HG03025 (cell line): ENCODE data around the gene CWF19L1.
"Not testable (repeated sequence)": the region's sequence is repeated elsewhere in the genome, so short reads cannot be mapped to it uniquely, and the experiment has no call there.

Experiments used
- ATAC-seq: cut with Tn5 transposase; IDR thresholded peaks from one replicate; pipeline ENCODE4 v1.9.1; 2021; ENCODE audit warnings: mild to moderate bottlenecking, moderate library complexity; ENCODE audit not compliant: unreplicated experiment, low FRiP score

CWF19L1 gene

DNA sequence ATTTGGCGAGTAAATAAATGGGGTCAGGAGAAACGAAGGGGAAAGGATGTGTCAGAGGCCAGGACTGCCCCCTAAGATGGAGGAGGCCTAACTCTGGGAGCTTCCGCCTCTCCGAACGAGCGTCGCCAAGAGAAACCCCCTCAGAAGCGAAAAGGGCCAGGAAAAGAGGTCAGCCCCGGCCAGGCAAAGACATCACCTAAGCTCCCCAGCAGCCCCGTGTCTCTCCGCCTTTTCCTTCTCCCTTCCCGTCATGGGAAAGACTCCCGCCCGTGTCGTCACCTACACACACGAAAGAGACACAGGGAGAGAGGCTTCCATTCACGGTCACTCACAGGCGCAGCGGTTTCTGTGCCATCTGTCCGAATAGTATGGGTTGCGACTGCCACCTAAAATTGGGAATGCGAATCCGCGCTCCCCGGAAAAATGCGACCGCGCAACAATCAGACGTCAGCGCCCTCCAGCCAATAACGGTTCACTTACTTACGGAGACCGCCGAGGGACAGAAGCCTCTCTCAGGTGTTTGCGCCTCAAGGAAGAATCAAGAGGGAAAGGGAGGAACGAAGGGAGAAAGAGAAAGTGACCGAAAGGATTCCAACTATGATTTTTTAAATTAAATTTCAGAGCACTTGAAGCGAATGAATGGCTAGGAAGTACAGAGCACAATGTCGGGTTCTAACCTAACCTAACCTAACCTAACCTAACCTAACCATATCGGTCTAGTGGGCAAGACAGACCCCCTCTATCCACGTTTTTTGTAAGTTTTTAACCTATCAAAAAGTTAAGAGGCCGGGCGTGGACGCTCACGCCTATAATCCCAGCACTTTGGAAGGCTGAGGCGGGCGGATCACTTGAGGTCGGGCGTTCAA, at the start of gene CWF19L1:
Gene CWF19L1, minus strand, starts transcription at position 400 of the 866 bp plus-strand sequence. Its CDS starts 45 bp downstream, at position 355.
- ATAC-seq = no peak

DNA sequence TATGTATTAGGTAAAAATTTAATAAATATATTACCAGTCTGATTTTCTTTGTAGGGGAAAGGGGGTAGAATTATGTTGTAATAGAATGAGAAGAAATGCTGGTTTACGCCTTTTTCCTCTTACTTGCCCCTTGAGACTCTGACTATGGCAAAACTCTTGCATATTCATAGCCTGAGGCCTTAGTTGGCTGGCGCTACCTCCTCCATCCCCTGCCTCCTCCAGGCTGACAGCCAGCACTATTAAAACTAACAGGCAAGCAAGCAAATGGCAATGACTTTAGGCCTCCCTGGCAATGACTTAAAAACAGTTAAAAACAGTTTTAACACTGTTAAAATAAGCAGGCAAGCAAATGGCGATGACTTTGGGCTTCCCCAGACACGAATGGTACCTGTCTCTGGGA, 48.2 kb upstream of the CWF19L1 start:
- ATAC-seq = no peak

DNA sequence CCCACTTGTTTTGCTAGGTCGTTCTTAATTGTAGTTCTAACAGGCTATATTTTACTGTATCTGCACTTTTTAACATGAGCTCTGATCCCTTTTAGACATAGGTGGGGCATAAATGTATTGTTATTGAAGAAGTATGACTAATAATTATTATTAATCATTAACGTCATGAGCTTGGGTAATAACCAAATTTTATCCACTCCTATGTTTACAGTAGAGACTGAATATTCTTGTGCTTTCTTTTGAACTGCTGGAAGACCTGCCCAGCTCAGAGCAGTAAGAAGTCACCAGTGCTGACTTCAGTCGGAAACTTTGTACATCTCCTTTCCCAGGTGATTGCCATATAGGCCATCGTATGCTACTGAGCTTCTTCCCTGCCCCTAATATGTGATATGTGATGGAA, 43.9 kb upstream of the CWF19L1 start:
- no peak for ATAC-seq

DNA sequence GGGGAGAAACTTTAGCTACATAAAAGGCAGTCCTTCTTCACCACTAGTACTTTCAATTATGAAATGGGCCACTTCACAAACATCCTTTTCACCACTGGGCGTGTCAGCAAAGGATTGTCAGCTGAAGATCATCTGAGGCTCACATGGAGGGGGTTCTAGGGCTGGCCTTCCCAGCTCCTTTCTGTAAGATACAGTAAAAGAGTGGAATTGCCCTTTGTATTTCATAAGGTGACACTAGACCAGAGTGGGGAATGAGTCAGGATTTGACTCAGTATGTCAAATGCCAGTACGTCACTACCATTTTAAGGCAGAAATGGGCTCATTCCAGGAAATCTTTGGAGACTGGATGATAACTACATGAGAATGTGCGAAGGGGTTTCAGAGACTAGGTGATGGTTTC, 40.2 kb upstream of the CWF19L1 start:
- ATAC-seq = no peak

DNA sequence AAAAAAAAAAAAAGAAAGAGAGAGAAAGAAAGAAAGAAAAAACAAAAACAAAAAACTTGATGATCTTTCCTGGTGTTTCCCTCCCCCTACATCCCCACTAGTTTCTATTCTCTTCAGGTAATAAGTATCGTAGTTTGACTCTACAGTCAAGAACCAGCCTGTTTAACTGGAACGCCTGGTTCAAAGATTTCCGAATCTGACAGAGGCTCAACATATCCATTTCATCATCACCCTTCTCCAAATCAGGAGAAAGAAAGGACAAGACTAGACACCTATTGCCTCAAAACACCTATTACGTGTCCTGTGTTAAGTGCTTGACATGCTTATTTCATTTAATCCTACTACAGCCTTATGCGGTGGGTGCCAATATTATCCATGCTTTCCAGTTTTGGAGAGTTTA, 39.4 kb upstream of the CWF19L1 start:
- ATAC-seq = no peak

DNA sequence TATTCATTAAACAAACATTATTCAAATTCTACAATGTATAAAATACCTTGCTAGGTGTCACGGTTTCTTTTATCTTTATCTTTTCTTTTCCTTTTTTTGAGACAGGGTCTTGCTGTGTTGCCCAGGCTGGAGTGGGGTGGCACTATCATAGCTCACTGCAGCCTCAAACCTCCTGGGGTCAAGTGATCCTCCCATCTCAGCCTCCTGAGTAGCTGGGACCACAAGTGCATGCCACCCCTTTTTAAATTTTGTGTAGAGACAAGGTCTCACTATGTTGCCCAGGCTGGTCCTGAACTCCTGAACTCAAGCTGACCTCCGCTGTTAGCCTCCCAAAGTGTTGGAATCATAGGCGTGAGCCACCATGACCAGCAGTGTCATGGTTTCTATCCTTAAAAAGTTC, 37.0 kb upstream of the CWF19L1 start:
- no peak for ATAC-seq

DNA sequence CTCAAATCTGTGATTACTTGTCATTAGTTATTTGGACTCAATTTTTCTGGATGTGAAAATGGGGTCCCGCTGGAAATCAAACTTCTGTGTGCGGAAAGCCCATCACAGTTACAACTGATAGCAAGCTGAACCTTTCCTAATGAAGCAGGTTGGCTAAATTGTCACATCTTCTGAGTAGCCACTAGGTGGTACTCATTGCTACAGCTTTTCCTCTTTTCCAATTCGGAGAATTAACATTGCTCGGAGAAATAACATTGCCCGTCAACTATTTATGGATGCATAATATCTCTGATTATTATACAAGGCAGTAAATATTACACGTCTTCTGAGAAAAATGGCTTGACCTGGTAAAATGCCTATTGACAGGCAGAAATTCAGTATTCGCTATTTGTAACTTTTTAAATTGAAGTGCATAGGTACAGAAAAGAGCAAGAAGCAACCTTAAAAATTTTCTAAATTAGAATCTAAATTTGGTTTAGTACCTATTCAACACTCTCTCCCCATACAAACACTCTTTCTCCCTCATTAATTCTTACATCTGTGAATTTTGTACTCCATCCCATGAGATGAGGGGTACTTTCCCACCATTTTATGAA, 36.4 kb upstream of the CWF19L1 start:
- ATAC-seq = no peak

DNA sequence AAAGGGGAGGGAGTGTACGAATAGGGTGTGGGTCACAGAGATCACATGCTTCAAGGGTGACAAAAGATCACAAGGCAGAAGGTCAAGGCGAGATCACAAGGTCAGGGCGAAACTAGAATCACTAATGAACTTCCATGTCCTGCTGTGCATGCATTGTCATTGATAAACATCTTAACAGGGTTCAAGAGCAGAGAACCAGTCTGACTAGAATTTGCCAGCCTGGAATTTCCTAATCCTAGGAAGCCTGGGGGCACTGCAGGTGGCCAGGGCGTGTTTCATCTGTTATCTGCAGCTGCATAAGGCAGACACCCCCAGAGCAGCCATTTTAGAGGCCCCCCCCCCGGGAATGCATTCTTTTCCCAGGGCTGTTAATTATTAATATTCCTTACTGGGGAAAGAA, 33.7 kb upstream of the CWF19L1 start:
- ATAC-seq = not testable (repeated sequence)

DNA sequence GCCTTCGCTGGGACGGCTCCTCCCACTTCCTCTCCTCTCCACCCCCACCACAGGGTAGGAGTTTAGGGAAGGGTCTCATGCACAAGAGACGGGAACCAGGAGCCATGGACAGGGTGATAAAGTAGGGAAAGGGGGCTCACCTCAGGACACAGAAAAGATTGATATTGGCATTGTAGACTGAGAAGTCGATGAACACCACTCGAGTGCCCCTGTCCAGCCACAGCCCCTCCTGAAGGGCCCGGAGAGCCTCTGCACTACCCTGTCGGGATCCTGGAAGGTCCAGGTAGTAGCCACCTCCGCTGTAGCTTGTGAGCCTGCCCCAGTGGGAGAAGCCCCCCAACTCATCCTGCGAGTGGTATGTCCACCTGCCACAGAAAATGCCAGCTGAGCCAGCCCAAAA, 29.8 kb upstream of the CWF19L1 start:
- ATAC-seq = no peak

DNA sequence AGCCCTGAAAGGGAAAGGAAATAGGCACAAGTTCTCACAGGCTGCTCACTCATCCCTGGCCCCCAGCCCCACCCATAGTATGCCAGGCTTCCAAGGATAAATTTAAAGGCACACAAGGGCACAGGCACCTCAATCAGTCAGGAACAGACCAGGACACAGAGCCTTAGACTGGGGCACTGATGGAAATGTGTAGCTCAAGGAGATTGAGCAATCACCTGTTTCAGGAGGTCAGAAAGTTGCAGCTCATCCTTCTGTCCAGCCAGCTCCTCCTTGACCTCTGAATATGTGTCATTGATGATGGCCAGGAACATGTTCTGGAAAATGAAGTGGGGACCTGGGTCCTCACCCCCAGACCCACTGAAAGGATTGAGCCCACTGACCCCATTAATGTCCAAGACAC, 25.6 kb upstream of the CWF19L1 start:
- no peak for ATAC-seq

DNA sequence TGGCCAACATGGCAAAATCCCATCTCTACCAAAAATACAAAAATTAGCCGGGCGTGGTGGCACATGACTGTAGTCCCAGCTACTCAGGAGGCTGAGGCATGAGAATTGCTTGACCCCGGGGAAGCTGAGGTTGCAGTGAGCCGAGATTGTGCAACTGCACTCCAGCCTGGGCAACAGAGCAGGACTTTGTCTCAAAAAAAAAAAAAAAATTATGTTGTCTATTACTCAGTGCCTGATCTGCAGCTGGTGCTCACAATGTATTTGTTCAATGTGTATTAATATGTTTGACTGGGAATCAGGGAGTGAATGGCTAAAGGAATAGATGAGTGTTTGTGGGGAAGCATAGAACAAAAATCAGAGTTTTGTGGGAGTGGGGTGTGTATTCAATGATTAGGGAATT, 24.9 kb upstream of the CWF19L1 start:
- not testable (repeated sequence) for ATAC-seq

DNA sequence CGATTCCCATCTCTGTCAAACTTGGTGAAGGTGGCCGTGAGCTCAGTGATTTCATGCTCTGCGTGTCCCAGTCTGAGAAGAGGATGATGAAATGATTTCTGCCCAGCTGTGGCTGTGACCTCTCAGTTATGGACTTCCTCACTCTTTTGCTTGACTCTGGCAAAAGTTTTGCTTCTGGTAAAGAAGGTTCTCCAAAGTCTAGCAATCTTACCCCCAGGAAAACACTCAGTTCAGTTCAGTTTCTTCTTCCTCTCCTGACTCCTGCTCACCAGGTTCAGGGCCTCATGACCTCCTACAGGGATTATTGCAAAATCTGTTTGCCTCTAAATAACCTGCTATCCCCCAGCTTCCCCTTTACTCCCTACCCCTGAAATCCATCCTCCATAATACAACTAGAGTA, 23.9 kb upstream of the CWF19L1 start:
- no peak for ATAC-seq

DNA sequence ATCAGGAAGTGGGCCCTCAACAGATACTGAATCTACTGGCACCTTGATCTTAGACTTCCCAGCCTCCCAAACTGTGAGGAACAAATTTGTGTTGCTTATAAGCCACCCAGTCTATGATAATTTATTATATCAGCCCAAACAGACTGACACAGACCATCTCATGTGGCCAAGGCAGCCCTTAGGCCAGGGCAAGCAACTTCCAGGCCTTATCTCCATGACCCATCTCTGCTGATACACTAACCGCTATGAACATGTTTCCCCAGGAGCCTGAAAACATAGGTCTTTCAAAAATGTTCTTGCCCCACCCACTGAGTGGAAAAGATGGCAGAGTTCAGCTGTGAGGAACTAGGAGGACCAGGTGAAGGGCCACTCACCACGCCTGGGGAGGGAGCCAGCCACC, 22.2 kb upstream of the CWF19L1 start:
- ATAC-seq = no peak

DNA sequence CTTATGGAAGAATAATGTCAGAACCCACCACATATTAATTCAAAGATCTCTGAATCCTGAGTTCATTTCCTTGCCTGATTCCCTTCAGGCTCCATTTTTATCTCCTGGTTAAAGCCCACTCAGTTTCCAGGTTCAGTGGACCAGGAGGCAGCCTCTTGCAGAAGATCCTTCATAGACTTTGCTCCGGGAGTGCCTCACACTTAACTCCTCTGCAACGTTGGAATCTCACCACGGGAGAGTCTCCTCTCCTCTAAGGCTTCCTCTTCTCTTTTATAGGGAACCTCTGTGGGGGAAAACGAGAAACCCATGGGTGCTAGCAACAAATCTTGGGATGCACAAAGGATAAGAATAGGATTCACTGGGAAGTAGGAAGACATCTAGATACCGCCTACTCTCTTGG, 20.8 kb upstream of the CWF19L1 start:
- no peak for ATAC-seq

DNA sequence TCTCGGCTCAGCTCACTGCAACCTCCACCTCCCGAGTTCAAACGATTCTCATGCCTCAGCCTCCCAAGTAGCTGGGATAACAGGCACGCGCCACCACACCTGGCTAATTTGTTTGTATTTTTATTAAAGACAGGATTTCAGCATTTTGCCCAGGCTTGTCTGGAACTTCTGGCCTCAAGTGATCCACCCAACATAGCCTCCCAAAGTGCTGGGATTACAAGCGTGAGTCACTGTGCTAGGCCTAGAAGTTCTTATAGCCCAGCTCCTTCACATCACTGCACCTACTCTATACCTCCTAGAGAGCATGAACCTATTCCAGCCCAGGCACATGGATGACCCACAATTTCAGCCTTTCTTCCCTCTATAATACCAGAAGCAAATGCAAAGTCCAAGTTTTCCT, 20.3 kb upstream of the CWF19L1 start:
- no peak for ATAC-seq

DNA sequence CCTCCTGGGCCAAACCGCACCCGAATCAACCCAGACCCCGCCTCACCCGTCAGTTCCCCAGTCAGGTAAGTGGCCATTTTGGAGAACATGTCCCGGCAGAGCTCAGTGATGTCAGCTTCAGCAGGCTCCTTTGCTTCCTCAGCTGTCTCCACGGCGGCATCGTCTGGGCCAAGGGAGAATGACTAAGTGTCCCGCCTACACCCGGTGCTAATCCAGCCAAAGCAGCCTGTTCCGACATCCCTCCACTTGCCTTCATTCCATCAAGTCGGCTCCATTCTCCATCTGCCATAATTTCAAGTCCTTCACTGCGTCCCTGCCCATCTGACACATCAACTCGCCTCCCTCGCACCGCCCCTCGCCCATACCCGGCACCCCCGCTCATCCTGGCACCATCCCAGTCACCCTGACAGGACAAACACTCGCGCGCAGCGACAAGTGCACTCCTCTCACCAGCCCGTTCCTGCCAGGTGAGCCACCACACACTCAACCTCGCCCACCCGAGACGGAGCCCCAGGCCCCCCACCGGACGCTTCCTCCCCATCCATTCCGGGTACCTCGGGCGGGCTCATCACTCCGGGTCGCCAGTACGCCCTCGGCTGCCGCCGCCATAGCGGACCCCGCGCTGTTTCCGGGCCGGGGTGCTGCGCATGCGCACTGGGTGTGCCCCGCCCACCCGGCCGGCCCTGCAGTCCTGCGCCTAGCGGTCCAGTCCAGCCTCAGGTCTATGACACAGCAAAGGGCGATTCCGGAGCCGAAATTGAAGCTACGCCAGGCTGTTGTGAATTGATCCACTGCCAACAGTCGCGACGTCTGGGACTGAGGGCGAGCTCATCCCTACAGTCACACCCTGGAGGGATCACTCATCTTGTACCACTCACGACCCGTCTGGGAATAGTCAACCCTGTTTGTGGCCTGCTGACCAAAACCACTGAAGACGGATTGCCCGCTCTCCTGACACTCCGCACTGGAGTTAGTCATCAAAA, 18.9 kb upstream of the CWF19L1 start, which contains the start of gene BLOC1S2:
Gene BLOC1S2, minus strand, starts transcription at position 630 of the 983 bp plus-strand sequence. Its CDS starts 21 bp downstream, at position 609.
- ATAC-seq = peak; percentile 80

DNA sequence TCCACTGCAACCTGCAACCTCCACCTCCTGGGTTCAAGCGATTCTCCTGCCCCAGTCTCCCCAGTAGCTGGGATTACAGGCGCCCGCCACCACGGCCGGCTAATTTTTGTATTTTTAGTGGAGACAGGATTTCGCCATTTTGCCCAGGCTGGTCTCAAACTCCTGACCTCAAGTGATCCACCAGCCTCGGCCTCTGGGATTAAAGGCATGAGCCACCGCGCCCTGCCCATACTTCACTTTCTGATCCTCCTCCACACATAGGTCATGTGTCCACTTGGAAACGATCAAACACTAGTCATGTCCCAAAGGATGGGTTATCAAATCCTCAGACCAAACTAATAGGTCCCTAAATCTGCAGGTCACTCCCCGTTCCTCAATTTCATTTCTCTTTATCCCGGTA, 17.9 kb upstream of the CWF19L1 start:
- ATAC-seq = not testable (repeated sequence)

DNA sequence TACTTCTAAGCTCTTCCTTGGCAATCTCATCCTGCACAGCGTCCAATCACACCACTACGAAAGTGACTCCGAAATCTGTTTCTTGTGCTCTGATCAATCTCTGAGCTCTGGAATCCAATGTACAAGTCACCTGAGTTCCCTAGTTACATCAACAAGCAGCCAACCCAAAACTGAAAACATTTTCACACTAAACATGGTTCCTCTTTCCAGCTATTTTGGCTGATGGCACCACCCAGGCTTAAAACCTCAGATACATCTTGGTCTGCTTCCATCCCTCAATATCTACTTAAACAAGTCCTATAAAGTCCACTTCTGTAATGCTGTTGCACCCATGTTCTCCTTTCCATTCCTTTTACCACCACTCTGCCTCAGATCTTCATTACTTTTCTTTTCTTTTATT, 15.5 kb upstream of the CWF19L1 start:
- no peak for ATAC-seq

DNA sequence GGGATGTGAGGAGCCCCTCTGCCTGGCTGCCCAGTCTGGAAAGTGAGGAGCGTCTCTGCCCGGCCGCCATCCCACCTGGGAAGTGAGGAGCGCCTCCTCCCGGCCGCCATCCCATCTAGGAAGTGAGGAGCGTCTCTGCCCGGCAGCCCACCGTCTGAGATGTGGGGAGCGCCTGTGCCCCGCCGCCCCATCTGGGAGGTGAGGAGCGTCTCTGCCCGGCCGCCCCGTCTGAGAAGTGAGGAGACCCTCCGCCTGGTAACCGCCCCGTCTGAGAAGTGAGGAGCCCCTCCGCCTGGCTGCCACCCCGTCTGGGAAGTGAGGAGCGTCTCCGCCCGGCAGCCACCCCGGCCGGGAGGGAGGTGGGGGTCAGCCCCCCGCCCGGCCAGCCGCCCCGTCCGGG, 9.5 kb upstream of the CWF19L1 start:
- ATAC-seq = not testable (repeated sequence)

DNA sequence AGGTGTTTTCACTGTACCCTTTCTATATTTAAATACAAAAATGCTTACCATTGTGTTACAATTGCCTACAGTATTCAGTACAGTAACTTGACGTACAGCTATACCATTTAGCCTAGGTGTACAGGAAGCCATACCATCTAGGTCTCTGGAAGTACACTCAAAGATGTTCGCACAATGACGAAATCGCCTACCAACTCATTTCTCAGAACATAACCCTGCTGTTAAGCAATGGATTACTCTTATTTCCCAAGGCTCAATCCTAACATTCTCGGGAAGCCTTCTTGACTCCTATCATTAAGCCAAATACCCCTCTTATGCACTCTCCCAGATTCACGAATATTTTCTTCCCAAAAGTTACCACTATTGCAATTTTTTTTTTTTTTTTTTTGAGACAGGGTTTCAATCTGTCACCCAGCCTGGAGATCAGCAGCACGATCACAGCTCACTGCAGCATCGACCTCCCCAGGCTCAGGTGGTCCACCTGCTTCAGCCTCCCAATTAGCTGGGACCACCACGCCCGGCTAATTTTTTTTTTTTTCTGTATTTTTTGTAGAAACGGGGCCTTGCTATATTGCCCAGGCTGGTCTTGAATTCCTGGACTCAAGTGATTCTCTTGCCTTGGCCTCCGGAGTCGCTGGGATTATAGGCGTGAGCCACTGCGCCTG, 1.5 kb downstream of the CWF19L1 start:
- no peak for ATAC-seq
